SK-N-SH (cell line): Measurements from ENCODE around the gene PLSCR3. TPM values are rescaled to one million over a fixed set of nuclear protein-coding genes. Genes with fewer than 3 reads are reported as not detected.

Experiments
- CTCF ChIA-PET: fragments of 300-600, 350-600 bp; formaldehyde crosslinking; extraction: SDS; loops from one replicate; lab custom pipeline; 2021; lab: Yijun Ruan, JAX
- POLR2A ChIA-PET: fragments of 350-600 bp; sonication (Branson Sonifier 250); formaldehyde crosslinking; extraction: SDS; loops from one replicate; lab custom pipeline; 2020; ENCODE audit warnings: antibody characterized with exemption, inconsistent platforms; lab: Yijun Ruan, JAX
- DNase-seq: peaks from one replicate; pipeline ENCODE4 v3.0.0; 2012
- H2AFZ ChIP-seq: fragments of 200-600 bp; sonication (generic); 2 replicates; pipeline ENCODE4 v1.8.1; 2016; ENCODE audit warnings: antibody characterized with exemption, mild to moderate bottlenecking, low read depth
- H3F3A ChIP-seq: fragments of 200-600 bp; sonication (generic); replicated peaks from 2 replicates; pipeline ENCODE3; 2016; ENCODE audit warnings: antibody characterized with exemption, mild to moderate bottlenecking; ENCODE audit not compliant: insufficient read depth
- H3K27ac ChIP-seq, 2 experiments: fragments of 200-500 bp in 1 of 2; fragments of 200-600 bp in 1 of 2; sonication (Bioruptor generic) in 1 of 2; sonication (generic), shearing (Covaris generic) in 1 of 2; 2 replicates each; pipeline versions ENCODE4 v1.5.1 to v1.6.1; 2014 to 2016; ENCODE audit warnings: low read depth in 2 of 2, inconsistent platforms in 1 of 2, low read length in 1 of 2, mild to moderate bottlenecking in 1 of 2, mixed read lengths in 1 of 2
- H3K27me3 ChIP-seq: fragments of 200-600 bp; sonication (generic), shearing (Covaris generic); 2 replicates; pipeline ENCODE4 v1.6.1; 2016; ENCODE audit warnings: mixed run types; ENCODE audit not compliant: insufficient read depth
- H3K36me3 ChIP-seq, 2 experiments: fragments of 200-500 bp in 1 of 2; fragments of 200-600 bp in 1 of 2; sonication (Bioruptor generic) in 1 of 2; sonication (generic) in 1 of 2; replicated peaks in 1 of 2; 2 replicates each; pipeline versions ENCODE3 to v1.5.1; 2014 to 2016; ENCODE audit warnings: low read length in 1 of 2, mild to moderate bottlenecking in 1 of 2; ENCODE audit not compliant: insufficient read depth in 2 of 2, control insufficient read depth in 1 of 2
- H3K4me1 ChIP-seq, 2 experiments: fragments of 200-500 bp in 1 of 2; fragments of 200-600 bp in 1 of 2; sonication (Bioruptor generic) in 1 of 2; sonication (generic), shearing (Covaris generic) in 1 of 2; 2 replicates each; pipeline versions ENCODE4 v1.5.1 to v1.6.1; 2014 to 2016; ENCODE audit warnings: low read depth in 1 of 2, low read length in 1 of 2, mixed run types in 1 of 2; ENCODE audit not compliant: insufficient read depth in 2 of 2, control insufficient read depth in 1 of 2
- H3K4me2 ChIP-seq: fragments of 200-600 bp; sonication (generic), shearing (Covaris generic); 2 replicates; pipeline ENCODE4 v1.6.1; 2017; ENCODE audit warnings: mixed run types
- H3K4me3 ChIP-seq, 2 experiments: fragments of 200-500 bp in 1 of 2; fragments of 200-600 bp in 1 of 2; sonication (Bioruptor generic) in 1 of 2; sonication (generic), shearing (Covaris generic) in 1 of 2; 2 replicates each; pipeline versions ENCODE4 v1.5.1 to v1.8.1; 2014 to 2016; ENCODE audit warnings: low read depth in 2 of 2, inconsistent platforms in 1 of 2, low read length in 1 of 2, mild to moderate bottlenecking in 1 of 2, mixed read lengths in 1 of 2, moderate library complexity in 1 of 2
- H3K79me2 ChIP-seq: fragments of 200-600 bp; sonication (generic); 2 replicates; pipeline ENCODE4 v1.8.1; 2017; ENCODE audit warnings: mild to moderate bottlenecking; ENCODE audit not compliant: insufficient read depth
- H3K9ac ChIP-seq: fragments of 200-600 bp; sonication (generic); 2 replicates; pipeline ENCODE4 v1.6.1; 2017; ENCODE audit warnings: mixed run types
- H3K9me2 ChIP-seq: fragments of 200-600 bp; sonication (generic); 2 replicates; pipeline ENCODE4 v1.6.1; 2017; ENCODE audit warnings: mixed run types
- H3K9me3 ChIP-seq: fragments of 200-600 bp; sonication (generic); 2 replicates; pipeline ENCODE4 v1.6.1; 2017; ENCODE audit warnings: mixed run types, mild to moderate bottlenecking, moderate library complexity
- H4K20me1 ChIP-seq: fragments of 200-600 bp; sonication (generic); 2 replicates; pipeline ENCODE4 v1.6.1; 2017; ENCODE audit warnings: mild to moderate bottlenecking, mixed run types; ENCODE audit not compliant: insufficient read depth
- CHD2 ChIP-seq: fragments of 150-350 bp; IDR thresholded peaks from 2 replicates; pipeline ENCODE4 v1.6.1; 2018; ENCODE audit warnings: low read length; ENCODE audit not compliant: partially characterized antibody
- EZH2phosphoT487 ChIP-seq: fragments of 200-600 bp; sonication (generic); IDR thresholded peaks from 2 replicates; pipeline ENCODE4 v1.6.1; 2017; ENCODE audit warnings: low read depth, mixed run types, mild to moderate bottlenecking, antibody characterized with exemption, moderate library complexity, borderline replicate concordance
- FOXM1 ChIP-seq: IDR thresholded peaks from 2 replicates; pipeline ENCODE4 v1.4.0; 2012; ENCODE audit warnings: low read depth, mild to moderate bottlenecking
- MEF2A ChIP-seq: IDR thresholded peaks from 2 replicates; pipeline ENCODE4 v1.4.0; 2012; ENCODE audit warnings: low read depth, borderline replicate concordance
- MXI1 ChIP-seq: IDR thresholded peaks from 2 replicates; pipeline ENCODE4 v1.6.1; 2012; ENCODE audit warnings: mild to moderate bottlenecking, low read depth, low read length, improper control_type of control experiment
- RAD21 ChIP-seq: IDR thresholded peaks from 2 replicates; pipeline ENCODE4 v1.6.1; 2012; ENCODE audit warnings: mild to moderate bottlenecking, low read length
- RCOR1 ChIP-seq: fragments of 150-350 bp; IDR thresholded peaks from 2 replicates; pipeline ENCODE4 v1.6.1; 2017; ENCODE audit warnings: antibody characterized with exemption, low read length
- RFX5 ChIP-seq: IDR thresholded peaks from 2 replicates; pipeline ENCODE4 v1.6.1; 2012; ENCODE audit warnings: mild to moderate bottlenecking, improper control_type of control experiment, low read length
- SIN3A ChIP-seq: IDR thresholded peaks from 2 replicates; pipeline ENCODE4 v1.6.1; 2012; ENCODE audit warnings: low read depth, mild to moderate bottlenecking, low read length, moderate library complexity, borderline replicate concordance
- TAF1 ChIP-seq: IDR thresholded peaks from 2 replicates; pipeline ENCODE4 v1.6.1; 2012; ENCODE audit warnings: low read depth, mild to moderate bottlenecking, low read length, moderate library complexity, borderline replicate concordance
- TEAD4 ChIP-seq: IDR thresholded peaks from 2 replicates; pipeline ENCODE4 v1.4.0; 2012; ENCODE audit warnings: mild to moderate bottlenecking, borderline replicate concordance; ENCODE audit not compliant: insufficient read depth
- YY1 ChIP-seq: IDR thresholded peaks from 2 replicates; pipeline ENCODE4 v1.4.0; 2012; ENCODE audit warnings: low read depth, mild to moderate bottlenecking
- WGBS: methylation state at CpG from one replicate; pipeline ENCODE4 v1.1.6; 2017; ENCODE audit warnings: low lambda C conversion rate; 5-methylcytosine and 5-hydroxymethylcytosine counted together
- polyA plus RNA-seq, 3 experiments: library from polyadenylated mRNA; depleted of rRNA; stranded (reverse); fragments of >200 nt; gene quantifications; 2 replicates each; pipeline ENCODE4 v1.2.3, GENCODE V29; 2012
- TF ChIP-seq, protein P1 (sequence below): IDR thresholded peaks from 2 replicates; pipeline ENCODE4; 2012
- TF ChIP-seq, protein P2 (sequence below): IDR thresholded peaks from 2 replicates; pipeline ENCODE4 v1.4.0; 2012; ENCODE audit warnings: low read depth, borderline replicate concordance
- TF ChIP-seq, protein P3 (sequence below): fragments of 150-350 bp; IDR thresholded peaks from 2 replicates; pipeline ENCODE4 v1.6.1; 2017; ENCODE audit warnings: antibody characterized with exemption, low read length, low read depth, borderline replicate concordance

The PLSCR3 gene
- polyA plus RNA-seq, 1 of the 3 experiments (the other 2 are of a cell fraction): 95.0 TPM

DNA sequence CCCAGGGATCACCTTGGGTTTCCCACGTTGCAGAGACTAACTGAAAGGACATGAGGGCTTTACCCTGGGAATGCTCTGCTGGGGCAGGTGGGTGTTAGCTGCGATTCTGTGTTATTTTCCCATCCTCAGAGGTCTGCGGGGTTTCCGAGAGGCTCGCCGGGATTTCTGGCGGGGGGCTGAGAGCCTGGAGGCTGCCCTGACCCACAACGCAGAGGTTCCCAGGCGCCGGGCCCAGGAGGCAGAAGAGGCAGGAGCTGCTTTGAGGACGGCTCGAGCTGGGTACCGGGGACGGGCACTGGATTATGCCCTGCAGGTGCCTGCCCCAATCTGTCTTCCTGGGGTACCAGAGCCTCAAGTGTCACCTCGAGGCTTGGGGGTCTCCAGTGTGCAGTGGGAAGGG lies 51.1 kb downstream of the PLSCR3 start:
- Histone ChIP-seq H3K9me3 (no peaks in the 10 kb centered on the region), H3K27me3 (peaks cover 19% of the 10 kb centered on the region), H3K9me2 (no peaks in the 10 kb centered on the region), H3K4me2 (no peak overlapping the region), H3K79me2 (no peaks in the 10 kb centered on the region), H3K27ac (no peak overlapping the region)
- 30% methylated on average over 11 of the region's 15 CpGs for WGBS
- CTCF ChIA-PET: interaction anchor here (3.3 to 5.6 kb wide), 4 partner anchors 7 to 47 kb away, joined by 18 to 55 read pairs (median 39); partner anchors contain the start of genes ACAP1 and TMEM95
- TF ChIP-seq, protein P1, sequence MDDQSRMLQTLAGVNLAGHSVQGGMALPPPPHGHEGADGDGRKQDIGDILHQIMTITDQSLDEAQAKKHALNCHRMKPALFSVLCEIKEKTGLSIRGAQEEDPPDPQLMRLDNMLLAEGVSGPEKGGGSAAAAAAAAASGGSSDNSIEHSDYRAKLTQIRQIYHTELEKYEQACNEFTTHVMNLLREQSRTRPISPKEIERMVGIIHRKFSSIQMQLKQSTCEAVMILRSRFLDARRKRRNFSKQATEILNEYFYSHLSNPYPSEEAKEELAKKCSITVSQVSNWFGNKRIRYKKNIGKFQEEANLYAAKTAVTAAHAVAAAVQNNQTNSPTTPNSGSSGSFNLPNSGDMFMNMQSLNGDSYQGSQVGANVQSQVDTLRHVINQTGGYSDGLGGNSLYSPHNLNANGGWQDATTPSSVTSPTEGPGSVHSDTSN: no peak
- TF ChIP-seq RCOR1 (no peak), MXI1 (no peak), TAF1 (no peak), CHD2 (no peak)
- TF ChIP-seq, protein P2, sequence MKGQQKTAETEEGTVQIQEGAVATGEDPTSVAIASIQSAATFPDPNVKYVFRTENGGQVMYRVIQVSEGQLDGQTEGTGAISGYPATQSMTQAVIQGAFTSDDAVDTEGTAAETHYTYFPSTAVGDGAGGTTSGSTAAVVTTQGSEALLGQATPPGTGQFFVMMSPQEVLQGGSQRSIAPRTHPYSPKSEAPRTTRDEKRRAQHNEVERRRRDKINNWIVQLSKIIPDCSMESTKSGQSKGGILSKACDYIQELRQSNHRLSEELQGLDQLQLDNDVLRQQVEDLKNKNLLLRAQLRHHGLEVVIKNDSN: no peak
- TF ChIP-seq, protein P3, sequence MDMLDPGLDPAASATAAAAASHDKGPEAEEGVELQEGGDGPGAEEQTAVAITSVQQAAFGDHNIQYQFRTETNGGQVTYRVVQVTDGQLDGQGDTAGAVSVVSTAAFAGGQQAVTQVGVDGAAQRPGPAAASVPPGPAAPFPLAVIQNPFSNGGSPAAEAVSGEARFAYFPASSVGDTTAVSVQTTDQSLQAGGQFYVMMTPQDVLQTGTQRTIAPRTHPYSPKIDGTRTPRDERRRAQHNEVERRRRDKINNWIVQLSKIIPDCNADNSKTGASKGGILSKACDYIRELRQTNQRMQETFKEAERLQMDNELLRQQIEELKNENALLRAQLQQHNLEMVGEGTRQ: no peak
- TF ChIP-seq, all 33 proteins: peak for 0
- DNase-seq: no peak
- Histone ChIP-seq H3K9ac (no peak overlapping the region), H3K36me3 (no peaks in the 10 kb centered on the region), H4K20me1 (no peaks in the 10 kb centered on the region), H3K4me3 (no peak overlapping the region), H2AFZ (no peak overlapping the region), H3K4me1 (peaks cover 0 to 5% of the 10 kb centered on the region in 2 experiments; a peak in 1 of 4 replicates), H3F3A (peaks cover 3% of the 10 kb centered on the region)
- POLR2A ChIA-PET: interaction anchor here (0.7 kb wide), 1 partner anchor 136 kb away, joined by 3 read pairs; the partner anchor contains the start of gene ZBTB4

DNA sequence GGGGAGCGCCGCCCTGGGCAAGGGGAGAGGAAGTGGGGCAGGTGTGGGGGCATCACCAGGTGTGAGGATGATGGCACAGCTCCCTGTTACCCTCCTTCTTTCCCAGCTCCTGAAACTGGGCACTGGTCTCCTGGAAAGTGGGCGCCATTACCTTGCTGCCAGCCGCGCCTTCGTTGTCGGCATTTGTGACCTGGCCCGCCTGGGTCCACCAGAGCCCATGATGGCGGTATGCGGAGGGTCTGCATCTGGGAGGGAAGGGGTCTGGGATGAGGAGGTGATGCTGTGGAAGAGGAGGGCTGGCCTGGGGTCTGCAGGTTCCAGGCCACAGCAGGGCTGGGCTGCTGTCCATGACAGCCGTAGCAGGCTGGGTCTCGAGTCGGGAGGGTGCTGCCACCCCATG lies 52.5 kb downstream of the PLSCR3 start:
- 82% methylated on average over 10 of the region's 13 CpGs for WGBS
- TF ChIP-seq EZH2phosphoT487 (no peak), YY1 (no peak), TEAD4 (no peak), FOXM1 (no peak), MEF2A (no peak), RAD21 (no peak), RFX5 (no peak), RCOR1 (no peak), SIN3A (no peak), MXI1 (no peak)
- TF ChIP-seq, protein P1: no peak
- ChIA-PET POLR2A (no interaction called here), CTCF (interaction anchor here (1.0 to 5.6 kb wide), 4 partner anchors 13 to 296 kb away, joined by 3 to 45 read pairs (median 3); partner anchors contain the start of gene TMEM95)
- H3K9ac ChIP-seq: no peak overlapping the region
- no peaks in the 10 kb centered on the region for H3K79me2 ChIP-seq
- H3K27ac ChIP-seq: no peak overlapping the region
- peaks cover 0 to 5% of the 10 kb centered on the region in 2 experiments; a peak in 1 of 4 replicates for H3K4me1 ChIP-seq
- no peaks in the 10 kb centered on the region for H3K9me2 ChIP-seq
- H3F3A ChIP-seq: peaks cover 2% of the 10 kb centered on the region
- H2AFZ ChIP-seq: no peak overlapping the region
- peaks cover 28% of the 10 kb centered on the region for H3K27me3 ChIP-seq
- no peaks in the 10 kb centered on the region for H3K9me3 ChIP-seq
- no peak overlapping the region for H3K4me3 ChIP-seq
- no peak for DNase-seq
- no peaks in the 10 kb centered on the region for H4K20me1 ChIP-seq
- H3K4me2 ChIP-seq: no peak overlapping the region
- no peaks in the 10 kb centered on the region for H3K36me3 ChIP-seq
